OCI-LY7 (cell line): ENCODE measurements around the gene BSX.

ENCODE experiments used
- EZH2phosphoT487 ChIP-seq: fragments of 200-600 bp; sonication (generic); IDR thresholded peaks from 2 replicates; pipeline ENCODE4 v1.6.1; 2018; ENCODE audit warnings: low read depth, borderline replicate concordance, mild to moderate bottlenecking, mixed run types, antibody characterized with exemption, low read length, moderate library complexity, mixed read lengths
- TF ChIP-seq, protein P1 (sequence below): fragments of 200-600 bp; sonication (generic); conservative IDR thresholded peaks from 2 replicates; pipeline ENCODE4 v1.5.1; 2014; ENCODE audit warnings: mild to moderate bottlenecking, antibody characterized with exemption, low read length, moderate library complexity, mixed read lengths

DNA sequence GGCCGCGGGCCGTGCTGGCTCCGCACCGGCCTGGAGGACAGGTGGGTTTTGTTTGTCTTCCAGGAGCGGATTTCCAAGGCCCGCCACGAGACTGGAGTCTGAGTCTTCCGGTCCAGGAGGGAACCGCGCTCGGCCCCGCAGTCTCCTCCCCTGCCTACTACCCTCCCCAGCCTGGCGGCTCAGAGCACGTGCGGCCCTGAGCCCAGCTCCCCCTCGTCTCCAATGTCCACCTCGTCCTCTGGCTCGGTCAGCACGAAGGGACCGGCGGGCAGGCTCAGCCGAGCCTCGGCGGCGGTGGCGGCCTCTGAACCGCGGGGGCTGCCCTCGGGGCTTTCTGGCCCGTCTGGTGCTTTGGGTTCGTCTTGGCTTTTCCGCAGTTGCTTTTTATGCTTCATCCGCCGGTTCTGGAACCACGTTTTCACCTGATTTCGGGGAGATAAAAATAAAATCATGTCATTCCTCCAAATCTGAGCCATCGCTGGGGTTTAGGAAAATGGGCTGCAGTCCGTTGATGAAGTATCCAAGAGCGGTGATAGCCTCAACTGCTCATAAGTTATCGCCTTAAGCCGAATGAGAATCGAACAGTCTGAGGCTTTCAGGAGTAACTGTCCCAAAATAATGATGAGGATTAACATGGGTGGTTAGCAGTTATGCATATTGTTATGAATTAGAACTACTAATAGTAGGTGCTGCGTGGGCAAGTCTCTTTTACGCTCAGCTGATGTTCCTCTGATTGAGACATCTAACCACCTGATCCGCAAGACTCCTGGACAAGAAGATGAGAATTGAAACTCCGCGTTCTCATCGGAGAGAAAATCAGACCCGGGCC, 4.0 kb downstream of the BSX start:
- TF ChIP-seq, protein P1, sequence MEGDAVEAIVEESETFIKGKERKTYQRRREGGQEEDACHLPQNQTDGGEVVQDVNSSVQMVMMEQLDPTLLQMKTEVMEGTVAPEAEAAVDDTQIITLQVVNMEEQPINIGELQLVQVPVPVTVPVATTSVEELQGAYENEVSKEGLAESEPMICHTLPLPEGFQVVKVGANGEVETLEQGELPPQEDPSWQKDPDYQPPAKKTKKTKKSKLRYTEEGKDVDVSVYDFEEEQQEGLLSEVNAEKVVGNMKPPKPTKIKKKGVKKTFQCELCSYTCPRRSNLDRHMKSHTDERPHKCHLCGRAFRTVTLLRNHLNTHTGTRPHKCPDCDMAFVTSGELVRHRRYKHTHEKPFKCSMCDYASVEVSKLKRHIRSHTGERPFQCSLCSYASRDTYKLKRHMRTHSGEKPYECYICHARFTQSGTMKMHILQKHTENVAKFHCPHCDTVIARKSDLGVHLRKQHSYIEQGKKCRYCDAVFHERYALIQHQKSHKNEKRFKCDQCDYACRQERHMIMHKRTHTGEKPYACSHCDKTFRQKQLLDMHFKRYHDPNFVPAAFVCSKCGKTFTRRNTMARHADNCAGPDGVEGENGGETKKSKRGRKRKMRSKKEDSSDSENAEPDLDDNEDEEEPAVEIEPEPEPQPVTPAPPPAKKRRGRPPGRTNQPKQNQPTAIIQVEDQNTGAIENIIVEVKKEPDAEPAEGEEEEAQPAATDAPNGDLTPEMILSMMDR, result no peak
- TF ChIP-seq EZH2phosphoT487, result no peak
